Activated T-cell treated with anti-CD3 and anti-CD28 coated beads, Interleukin-2, amount 50 U/mL, for 72 hours (primary cell): ENCODE data around the gene PHACTR1. TPM values are rescaled to one million over a fixed set of nuclear protein-coding genes. Genes with fewer than 3 reads are reported as not detected.
"Not testable (repeated sequence)": the region's sequence is repeated elsewhere in the genome, so short reads cannot be mapped to it uniquely, and the experiment has no call there.

Source experiments
- ATAC-seq, 2 donors: fragments of 150-1000 bp; cut with Tn5 transposase; replicated peaks in 1 of 2; 2 replicates each; pipeline ENCODE4 v1.10.0; 2021; ENCODE audit warnings: moderate library complexity in 2 of 2, mild to moderate bottlenecking in 1 of 2
- DNase-seq, 2 donors: peaks; one replicate each; pipeline ENCODE4 v3.0.0; 2021 to 2022; ENCODE audit warnings: mixed read lengths in 1 of 2
- H3K27ac Mint-ChIP-seq: one replicate; pipeline ENCODE4 v1.8.0; 2022; ENCODE audit warnings: mild to moderate bottlenecking, moderate library complexity, mixed read lengths
- H3K27me3 Mint-ChIP-seq: one replicate; pipeline ENCODE4 v1.8.0; 2022; ENCODE audit warnings: low read depth, mixed read lengths
- H3K36me3 Mint-ChIP-seq, 2 donors: one replicate each; pipeline ENCODE4 v1.8.0; 2022; ENCODE audit warnings: mixed read lengths in 2 of 2, mild to moderate bottlenecking in 1 of 2; ENCODE audit not compliant: insufficient read depth in 2 of 2
- H3K4me1 Mint-ChIP-seq: one replicate; pipeline ENCODE4 v1.8.0; 2022; ENCODE audit warnings: low read depth, mixed read lengths
- H3K4me3 Mint-ChIP-seq, 2 donors: one replicate each; pipeline ENCODE4 v1.8.0; 2022; ENCODE audit warnings: mild to moderate bottlenecking in 2 of 2, mixed read lengths in 2 of 2, moderate library complexity in 2 of 2
- H3K9me3 Mint-ChIP-seq, 2 donors: one replicate each; pipeline ENCODE4 v1.8.0; 2022; ENCODE audit warnings: mixed read lengths in 2 of 2
- total RNA-seq, 2 donors: library from RNA; stranded (reverse); gene quantifications; one replicate each; pipeline ENCODE4 v1.2.3, GENCODE V29; 2022

Gene PHACTR1
- total RNA-seq, 2 donors from 2014 or later: 0.05 to 0.16 TPM

GRCh38 chr6:13113376-13113775 lies 396.8 kb downstream of the PHACTR1 start:
- Mint-ChIP-seq H3K4me3 (no peak overlapping the region), H3K4me1 (no peaks in the 10 kb centered on the region), H3K36me3 (peaks cover 1 to 2% of the 10 kb centered on the region in 2 donors), H3K9me3 (peaks cover 0 to 8% of the 10 kb centered on the region in 2 donors), H3K27ac (no peak overlapping the region), H3K27me3 (peaks cover 24% of the 10 kb centered on the region)
- no peak for DNase-seq
- ATAC-seq: no peak

DNA sequence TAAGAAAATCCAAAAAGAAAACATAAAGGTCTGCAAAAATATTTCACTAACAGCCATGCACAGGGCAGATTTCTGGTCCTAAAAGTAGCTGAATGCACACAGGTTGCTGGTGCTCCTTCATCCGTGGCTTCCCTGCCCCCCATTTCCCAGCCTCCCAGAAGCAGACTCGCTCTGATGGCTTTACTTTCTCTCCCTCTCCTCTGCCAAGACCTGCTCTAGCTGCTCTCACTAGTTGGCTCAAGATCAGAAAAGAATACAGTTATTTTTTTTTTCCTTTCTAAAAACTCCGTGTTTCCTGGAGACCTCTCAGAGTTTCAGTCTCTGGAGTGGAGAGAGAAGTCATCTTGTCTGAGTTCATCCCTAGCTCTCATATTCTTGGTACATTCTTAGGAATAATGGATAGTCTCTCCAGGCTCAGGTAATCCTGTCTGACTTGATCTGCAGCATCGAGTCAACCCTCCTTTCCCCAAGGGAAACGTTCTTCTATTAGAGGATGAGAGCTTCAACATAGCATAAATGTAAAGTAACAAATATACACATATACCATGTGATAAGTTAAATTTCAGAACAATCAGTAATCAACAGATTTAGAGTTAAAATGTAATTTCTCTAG lies 397.5 kb downstream of the PHACTR1 start:
- DNase-seq (no peak), ATAC-seq (no peak)
- Mint-ChIP-seq H3K36me3 (peaks cover 1 to 2% of the 10 kb centered on the region in 2 donors), H3K27me3 (peaks cover 28% of the 10 kb centered on the region), H3K4me1 (no peaks in the 10 kb centered on the region), H3K27ac (peak overlapping the region; percentile 30), H3K4me3 (no peak overlapping the region), H3K9me3 (peaks cover 0 to 8% of the 10 kb centered on the region in 2 donors)

DNA sequence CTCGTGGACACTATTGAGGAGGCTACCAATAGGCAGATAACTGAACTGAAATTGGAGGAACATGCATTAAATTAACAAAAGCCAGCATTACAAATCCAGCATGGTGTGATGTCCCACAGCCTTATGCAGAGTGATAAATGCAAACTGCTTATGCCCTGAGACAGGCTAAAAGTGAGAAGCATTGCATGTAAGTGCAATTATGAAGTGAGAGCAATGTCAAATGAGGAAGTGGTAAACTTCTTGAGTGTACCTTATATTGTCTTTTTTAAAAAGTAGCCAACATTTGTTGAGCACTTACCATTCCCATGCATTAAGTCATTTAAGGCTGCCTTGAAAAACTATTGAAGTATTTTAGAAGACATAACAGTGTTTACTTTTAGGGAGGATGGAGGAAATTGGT lies 399.6 kb downstream of the PHACTR1 start:
- Mint-ChIP-seq H3K27me3 (peaks cover 39% of the 10 kb centered on the region), H3K36me3 (peaks cover 0 to 2% of the 10 kb centered on the region in 2 donors), H3K9me3 (peaks cover 0 to 6% of the 10 kb centered on the region in 2 donors), H3K4me1 (no peaks in the 10 kb centered on the region), H3K4me3 (no peak overlapping the region), H3K27ac (no peak overlapping the region)
- no peak for DNase-seq
- no peak for ATAC-seq

- Mint-ChIP-seq H3K9me3 (no peaks in the 10 kb centered on the region), H3K4me1 (no peaks in the 10 kb centered on the region), H3K27ac (no peak overlapping the region), H3K36me3 (no peaks in the 10 kb centered on the region), H3K27me3 (peaks cover 39% of the 10 kb centered on the region), H3K4me3 (no peak overlapping the region)
- ATAC-seq (no peak), DNase-seq (no peak)
These were observed 401.0 kb downstream of the PHACTR1 start for GRCh38 chr6:13117570-13117969.

- Mint-ChIP-seq H3K4me1 (no peaks in the 10 kb centered on the region), H3K4me3 (no peak overlapping the region), H3K27ac (no peak overlapping the region), H3K9me3 (no peaks in the 10 kb centered on the region), H3K27me3 (peaks cover 39% of the 10 kb centered on the region), H3K36me3 (no peaks in the 10 kb centered on the region)
- DNase-seq: no peak
- no peak for ATAC-seq
These were observed 403.0 kb downstream of the PHACTR1 start for GRCh38 chr6:13119549-13119948.

DNA sequence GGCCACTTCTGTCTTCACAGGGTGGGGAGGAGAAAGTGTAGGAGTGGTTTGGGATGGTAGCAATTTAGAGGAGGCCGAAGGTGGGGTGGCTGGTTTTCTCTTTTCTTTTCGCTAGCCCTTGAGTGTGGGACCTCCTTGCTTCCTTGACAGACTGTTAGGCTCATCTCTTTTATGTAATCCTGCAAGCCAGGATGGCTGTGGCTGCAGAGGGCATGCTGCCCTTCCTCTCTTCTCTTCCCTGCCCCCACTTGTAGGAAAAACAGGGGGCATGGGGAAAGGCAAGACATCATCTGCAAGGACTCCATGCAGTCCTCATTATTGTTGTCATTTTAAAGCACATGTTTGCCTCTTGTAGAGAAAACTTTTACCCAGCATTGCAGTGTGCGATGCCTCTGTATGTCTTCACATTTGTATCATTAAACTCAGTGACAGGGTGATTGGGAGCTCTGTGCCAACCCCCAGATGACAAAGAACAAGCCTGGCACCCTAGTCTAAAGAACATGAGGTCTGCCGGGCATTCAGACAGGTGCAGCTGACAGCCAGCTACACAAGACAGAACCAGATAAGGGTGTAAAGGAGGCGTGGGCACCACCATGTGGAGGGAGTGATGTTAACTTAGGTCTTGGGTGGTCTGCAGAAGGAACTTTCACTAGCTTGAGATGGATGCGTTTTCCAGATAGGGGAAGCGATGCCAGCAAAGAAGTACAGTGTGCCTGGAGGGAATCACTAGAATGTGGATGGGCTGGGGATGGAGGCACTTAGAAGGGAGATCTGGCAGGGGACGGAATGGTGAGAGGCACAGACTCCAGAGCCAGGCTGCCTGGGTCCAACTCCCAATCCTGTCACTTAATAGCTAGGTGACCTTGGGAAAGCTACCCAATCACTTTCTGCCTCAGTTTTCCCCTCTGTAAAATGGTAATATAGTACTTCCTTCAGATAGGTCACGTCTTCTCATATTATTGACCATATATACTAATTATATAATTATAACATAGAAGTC lies 404.2 kb downstream of the PHACTR1 start:
- Mint-ChIP-seq H3K27ac (no peak overlapping the region), H3K4me1 (no peaks in the 10 kb centered on the region), H3K27me3 (peaks cover 39% of the 10 kb centered on the region), H3K36me3 (no peaks in the 10 kb centered on the region), H3K4me3 (no peak overlapping the region), H3K9me3 (no peaks in the 10 kb centered on the region)
- no peak for ATAC-seq
- no peak for DNase-seq

GRCh38 chr6:13124131-13124530 lies 407.6 kb downstream of the PHACTR1 start:
- H3K36me3 Mint-ChIP-seq: no peaks in the 10 kb centered on the region

GRCh38 chr6:13125841-13126240 lies 409.3 kb downstream of the PHACTR1 start:
- Mint-ChIP-seq H3K36me3 (no peaks in the 10 kb centered on the region), H3K27me3 (peaks cover 11% of the 10 kb centered on the region), H3K27ac (no peak overlapping the region), H3K4me1 (no peaks in the 10 kb centered on the region), H3K4me3 (no peak overlapping the region), H3K9me3 (no peaks in the 10 kb centered on the region)
- DNase-seq (no peak), ATAC-seq (no peak)

More at GRCh38 chr6:13124131-13124530, 407.6 kb downstream of the PHACTR1 start:
- no peak overlapping the region for H3K4me3 Mint-ChIP-seq
- H3K27me3 Mint-ChIP-seq: peaks cover 22% of the 10 kb centered on the region
- no peak overlapping the region for H3K27ac Mint-ChIP-seq
- DNase-seq: no peak
- no peak for ATAC-seq
- H3K9me3 Mint-ChIP-seq: no peaks in the 10 kb centered on the region
- no peaks in the 10 kb centered on the region for H3K4me1 Mint-ChIP-seq

- Mint-ChIP-seq H3K9me3 (no peaks in the 10 kb centered on the region), H3K4me3 (no peak overlapping the region), H3K27me3 (peaks cover 13% of the 10 kb centered on the region), H3K27ac (no peak overlapping the region), H3K36me3 (peaks cover 0 to 3% of the 10 kb centered on the region in 2 donors), H3K4me1 (peaks cover 8% of the 10 kb centered on the region)
- no peak for DNase-seq
- peak; percentile 52 to 78 for ATAC-seq
These were observed 415.5 kb downstream of the PHACTR1 start for GRCh38 chr6:13131935-13132661.

DNA sequence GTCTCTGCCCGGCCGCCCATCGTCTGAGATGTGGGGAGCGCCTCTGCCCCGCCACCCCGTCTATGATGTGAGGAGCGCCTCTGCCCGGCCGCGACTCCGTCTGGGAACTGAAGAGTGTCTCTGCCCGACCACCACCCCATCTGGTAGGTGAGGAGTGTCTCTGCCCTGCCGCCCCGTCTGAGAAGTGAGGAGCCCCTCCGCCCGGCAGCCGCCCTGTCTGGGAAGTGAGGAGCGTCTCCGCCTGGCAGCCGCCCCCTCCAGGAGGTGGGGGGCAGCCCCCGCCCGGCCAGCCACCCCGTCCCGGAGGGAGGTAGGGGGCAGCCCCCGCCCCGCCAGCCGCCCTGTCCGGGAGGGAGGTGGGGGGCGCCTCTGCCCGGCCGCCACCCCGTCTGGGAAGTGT lies 417.3 kb downstream of the PHACTR1 start:
- not testable (repeated sequence) for H3K4me3 Mint-ChIP-seq, H3K4me1 Mint-ChIP-seq

DNA sequence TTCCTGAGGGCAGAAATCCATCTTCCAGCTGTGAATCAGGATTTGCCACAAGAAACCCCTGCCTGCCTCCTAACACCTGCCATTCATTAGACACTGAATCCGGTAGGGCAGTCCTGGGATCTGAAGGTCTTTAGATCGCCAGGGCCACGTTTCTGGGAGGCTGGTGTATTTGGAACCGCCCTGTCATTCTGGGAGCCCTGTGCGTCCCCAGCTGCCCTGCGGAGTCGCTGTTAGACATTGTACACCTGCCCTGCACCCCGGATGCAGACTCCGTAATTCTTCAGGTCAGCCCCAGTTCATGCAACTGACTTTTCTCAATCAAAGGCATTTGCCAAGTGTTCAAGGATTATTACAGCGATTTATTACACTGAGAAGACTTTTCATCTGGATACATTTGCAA lies 418.6 kb downstream of the PHACTR1 start:
- H3K27me3 Mint-ChIP-seq: peaks cover 7% of the 10 kb centered on the region
- peaks cover 0 to 3% of the 10 kb centered on the region in 2 donors for H3K36me3 Mint-ChIP-seq
- H3K9me3 Mint-ChIP-seq: no peaks in the 10 kb centered on the region
- no peak for ATAC-seq
- peaks cover 8% of the 10 kb centered on the region for H3K4me1 Mint-ChIP-seq
- H3K4me3 Mint-ChIP-seq: no peak overlapping the region
- DNase-seq: no peak
- H3K27ac Mint-ChIP-seq: no peak overlapping the region

More for the DNA sequence above, 417.3 kb downstream of the PHACTR1 start:
- not testable (repeated sequence) for H3K36me3 Mint-ChIP-seq, H3K27me3 Mint-ChIP-seq, DNase-seq, ATAC-seq, H3K27ac Mint-ChIP-seq, H3K9me3 Mint-ChIP-seq

DNA sequence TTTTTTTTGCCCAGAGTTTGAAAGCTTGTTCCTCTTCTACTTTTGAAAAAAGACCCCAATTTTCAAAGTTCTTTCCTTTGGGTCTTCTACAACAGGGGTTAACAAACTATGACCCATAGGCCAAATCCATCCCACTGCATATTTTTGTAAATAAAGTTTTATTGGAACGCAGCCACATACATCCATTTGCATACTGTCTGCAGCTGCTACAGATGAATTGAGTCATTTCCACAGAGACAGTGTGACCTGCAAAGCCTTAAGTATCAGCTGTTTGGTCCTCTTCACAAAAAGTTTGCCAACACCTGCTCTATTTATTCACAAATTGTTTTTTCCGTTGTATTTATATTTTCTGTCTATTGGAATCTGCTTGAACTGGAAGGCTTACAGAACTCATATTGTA lies 422.6 kb downstream of the PHACTR1 start:
- H3K9me3 Mint-ChIP-seq: no peaks in the 10 kb centered on the region
- no peak overlapping the region for H3K4me3 Mint-ChIP-seq
- H3K36me3 Mint-ChIP-seq: no peaks in the 10 kb centered on the region
- ATAC-seq: no peak
- H3K27ac Mint-ChIP-seq: no peak overlapping the region
- H3K27me3 Mint-ChIP-seq: no peaks in the 10 kb centered on the region
- DNase-seq: no peak
- H3K4me1 Mint-ChIP-seq: no peaks in the 10 kb centered on the region

GRCh38 chr6:13140980-13141379 lies 424.4 kb downstream of the PHACTR1 start:
- Mint-ChIP-seq H3K4me3 (no peak overlapping the region), H3K27me3 (no peaks in the 10 kb centered on the region), H3K9me3 (no peaks in the 10 kb centered on the region), H3K27ac (no peak overlapping the region), H3K4me1 (no peaks in the 10 kb centered on the region), H3K36me3 (no peaks in the 10 kb centered on the region)
- no peak for ATAC-seq
- DNase-seq: no peak
